ENCODE measurements around the gene CES3. TPM values are rescaled to one million over a fixed set of nuclear protein-coding genes. Genes with fewer than 3 reads are reported as not detected.
A peak's percentile ranks its signal among the peaks of the same experiment; 100 is the strongest.

Gene CES3
- polyA plus RNA-seq, 1 donor (not counting 4 experiments of a cell fraction or from before 2014, with no cell fraction given), result 1.5 TPM

- Histone ChIP-seq H3K27me3 (ENCODE audit: control insufficient read depth, extremely low read depth, insufficient read depth, low read length) (no peaks in the 10 kb centered on the region), H3K79me2 (ENCODE audit: control insufficient read depth, insufficient read depth, low read length) (no peaks in the 10 kb centered on the region), H3K27ac (ENCODE audit: control insufficient read depth, insufficient read depth, low read length) (no peak overlapping the region), H3K4me3 (ENCODE audit: control insufficient read depth in 2 of 3, extremely low read depth in 1 of 3, insufficient read depth in 2 of 3, low read depth in 1 of 3, low read length in 3 of 3) (no peak overlapping the region), H3K9ac (ENCODE audit: control insufficient read depth, extremely low read depth, insufficient read depth, low read length) (no peak overlapping the region), H2AFZ (ENCODE audit: control insufficient read depth, low read length) (no peak overlapping the region), H3K4me1 (ENCODE audit: control insufficient read depth, extremely low read depth, insufficient read depth, low read length) (peaks cover 9% of the 10 kb centered on the region), H3K36me3 (ENCODE audit: control insufficient read depth in 2 of 2, extremely low read depth in 1 of 2, insufficient read depth in 2 of 2, low read length in 2 of 2) (no peaks in the 10 kb centered on the region), H3K9me3 (ENCODE audit: control insufficient read depth, low read depth, low read length) (no peaks in the 10 kb centered on the region), H3K9me1 (ENCODE audit: control insufficient read depth, extremely low read depth, insufficient read depth, low read length) (no peaks in the 10 kb centered on the region), H4K20me1 (ENCODE audit: control insufficient read depth, extremely low read depth, insufficient read depth, low read length) (no peaks in the 10 kb centered on the region), H3K4me2 (ENCODE audit: control insufficient read depth, extremely low read depth, insufficient read depth, low read depth, low read length) (no peak overlapping the region)
- FAIRE-seq (no peak), DNase-seq (ENCODE audit: low read depth, low spot score) (no peak)
- TF ChIP-seq EZH2 (IDR thresholded peaks at IDR 0.05; ENCODE audit: low read length), result no peak
- no peak for TF ChIP-seq CTCF (optimal IDR thresholded peaks at IDR 0.05 in 1 of 3, IDR thresholded peaks at IDR 0.05 in 1 of 3, conservative IDR thresholded peaks at IDR 0.05 in 1 of 3; ENCODE audit: extremely low read depth in 1 of 3, insufficient read depth in 2 of 3, low read length in 3 of 3)
- dilution Hi-C loops (cut with MboI; ENCODE audit: extremely low pct_ligation_motif_present, low sequenced_read_pairs), result no loop called here
Observed at GRCh38 chr16:66986559-66986958, 25.5 kb downstream of the CES3 start.

GRCh38 chr16:66988197-66988788 lies 27.2 kb downstream of the CES3 start, which contains the start of gene CES4A:
CES4A (plus strand) TSS chr16:66988589; CDS start chr16:66988773, 184 bp downstream.
- Histone ChIP-seq H3K4me3 (ENCODE audit: control insufficient read depth in 2 of 3, extremely low read depth in 1 of 3, insufficient read depth in 2 of 3, low read depth in 1 of 3, low read length in 3 of 3) (no peak within 1 kb of the TSS), H2AFZ (ENCODE audit: control insufficient read depth, low read length) (peak within 1 kb of the TSS; percentile 21), H3K4me2 (ENCODE audit: control insufficient read depth, extremely low read depth, insufficient read depth, low read depth, low read length) (no peak within 1 kb of the TSS), H3K9ac (ENCODE audit: control insufficient read depth, extremely low read depth, insufficient read depth, low read length) (no peak within 1 kb of the TSS), H3K79me2 (ENCODE audit: control insufficient read depth, insufficient read depth, low read length) (no peaks in the 10 kb centered on the region), H3K4me1 (ENCODE audit: control insufficient read depth, extremely low read depth, insufficient read depth, low read length) (peaks cover 9% of the 10 kb centered on the region), H3K9me3 (ENCODE audit: control insufficient read depth, low read depth, low read length) (no peaks in the 10 kb centered on the region), H3K36me3 (ENCODE audit: control insufficient read depth in 2 of 2, extremely low read depth in 1 of 2, insufficient read depth in 2 of 2, low read length in 2 of 2) (no peaks in the 10 kb centered on the region), H3K27me3 (ENCODE audit: control insufficient read depth, extremely low read depth, insufficient read depth, low read length) (no peaks in the 10 kb centered on the region), H3K27ac (ENCODE audit: control insufficient read depth, insufficient read depth, low read length) (no peak within 1 kb of the TSS), H4K20me1 (ENCODE audit: control insufficient read depth, extremely low read depth, insufficient read depth, low read length) (no peaks in the 10 kb centered on the region), H3K9me1 (ENCODE audit: control insufficient read depth, extremely low read depth, insufficient read depth, low read length) (no peaks in the 10 kb centered on the region)
- TF ChIP-seq EZH2 (IDR thresholded peaks at IDR 0.05; ENCODE audit: low read length) (no peak), CTCF (optimal IDR thresholded peaks at IDR 0.05 in 1 of 3, IDR thresholded peaks at IDR 0.05 in 1 of 3, conservative IDR thresholded peaks at IDR 0.05 in 1 of 3; ENCODE audit: extremely low read depth in 1 of 3, insufficient read depth in 2 of 3, low read length in 3 of 3) (no peak)
- peak; percentile 86 for FAIRE-seq
- dilution Hi-C loops (cut with MboI; ENCODE audit: extremely low pct_ligation_motif_present, low sequenced_read_pairs), result no loop called here
- DNase-seq (ENCODE audit: low read depth, low spot score), result peak; percentile 45

Data from keratinocyte (primary cell).